ENCODE measurements around the gene RPGRIP1. TPM values are rescaled to one million over a fixed set of nuclear protein-coding genes. Genes with fewer than 3 reads are reported as not detected.

RPGRIP1 gene
- total RNA-seq = not detected in 2 replicates

DNA sequence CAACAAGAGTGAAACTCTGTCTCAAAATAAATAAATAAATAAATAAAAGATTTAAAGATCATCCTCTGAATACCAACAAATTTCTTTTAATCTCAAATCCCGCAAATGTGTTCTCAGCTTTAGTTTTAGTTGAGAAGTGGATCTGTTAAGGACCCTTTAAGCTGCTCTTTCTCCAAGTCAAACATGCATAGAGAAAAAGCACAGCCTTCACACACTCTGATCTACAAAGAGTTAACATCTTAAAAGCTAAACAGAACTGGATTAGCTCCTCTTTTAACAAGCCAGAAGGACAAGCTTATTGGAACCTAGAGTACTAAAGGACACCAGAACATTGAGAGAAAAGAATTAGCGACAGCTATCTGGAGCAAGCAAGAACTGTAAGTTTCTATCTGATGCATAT is at the start of gene RPGRIP1:
TSS of gene RPGRIP1 (plus strand) at position 301 of the 400 bp plus-strand sequence. CDS start 7,894 bp downstream, outside the sequence.
- peaks cover 3% of the 10 kb centered on the region for H3K27me3 Mint-ChIP-seq (ENCODE audit: low read depth)
- no peak within 1 kb of the TSS for H3K4me3 Mint-ChIP-seq (ENCODE audit: low read depth)
- H3K27ac Mint-ChIP-seq = no peak within 1 kb of the TSS
- intact Hi-C loops (cut with micrococcal nuclease) = no loop called here
- no peaks in the 10 kb centered on the region for H3K9me3 Mint-ChIP-seq
- H3K4me1 Mint-ChIP-seq (ENCODE audit: low read depth) = no peaks in the 10 kb centered on the region
- no peaks in the 10 kb centered on the region for H3K36me3 Mint-ChIP-seq (ENCODE audit: low read depth)
- no peak for DNase-seq (ENCODE audit: low spot score)

GRCh38 chr14:21231020-21231652 is 48.7 kb upstream of the RPGRIP1 start:
- Mint-ChIP-seq H3K36me3 (ENCODE audit: low read depth) (peaks cover 89% of the 10 kb centered on the region), H3K4me1 (ENCODE audit: low read depth) (peaks cover 74% of the 10 kb centered on the region), H3K27ac (peak overlapping the region; percentile 96), H3K4me3 (ENCODE audit: low read depth) (peak overlapping the region; percentile 54), H3K9me3 (no peaks in the 10 kb centered on the region), H3K27me3 (ENCODE audit: low read depth) (no peaks in the 10 kb centered on the region)
- DNase-seq (ENCODE audit: low spot score) = peak; percentile 12
- intact Hi-C loops (cut with micrococcal nuclease) = loop anchor here (2.0 kb wide), 1 partner anchor 16 kb away; no protein-coding TSS in a partner anchor

- H3K4me1 Mint-ChIP-seq (ENCODE audit: low read depth) = peaks cover 74% of the 10 kb centered on the region
- H3K27ac Mint-ChIP-seq = peak overlapping the region; percentile 14
- no peak overlapping the region for H3K4me3 Mint-ChIP-seq (ENCODE audit: low read depth)
- no peak for DNase-seq (ENCODE audit: low spot score)
- H3K36me3 Mint-ChIP-seq (ENCODE audit: low read depth) = peaks cover 88% of the 10 kb centered on the region
- H3K9me3 Mint-ChIP-seq = no peaks in the 10 kb centered on the region
- intact Hi-C loops (cut with micrococcal nuclease) = no loop called here
- H3K27me3 Mint-ChIP-seq (ENCODE audit: low read depth) = no peaks in the 10 kb centered on the region
These were observed 46.3 kb upstream of the RPGRIP1 start for GRCh38 chr14:21233457-21234076.

DNA sequence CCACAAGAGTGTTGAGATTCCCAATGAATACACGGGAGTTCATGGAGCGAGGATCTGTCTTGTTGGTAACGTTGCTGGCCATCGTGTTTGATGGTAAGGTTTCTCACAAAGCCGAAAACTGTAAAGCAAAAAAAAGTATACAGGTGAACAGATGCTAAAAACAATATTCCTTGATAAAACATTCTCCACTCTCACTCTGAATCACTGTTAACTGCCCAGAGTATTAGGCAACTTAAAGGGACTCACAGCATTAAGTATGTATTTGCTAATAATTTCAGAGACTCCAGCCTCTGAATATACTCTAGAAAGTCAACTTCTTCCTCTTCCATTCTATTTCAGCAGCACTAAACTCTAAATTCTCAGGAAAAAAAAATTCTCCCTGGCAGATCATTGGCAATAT is 45.8 kb upstream of the RPGRIP1 start:
- Mint-ChIP-seq H3K4me1 (ENCODE audit: low read depth) (peaks cover 74% of the 10 kb centered on the region), H3K36me3 (ENCODE audit: low read depth) (peaks cover 93% of the 10 kb centered on the region), H3K4me3 (ENCODE audit: low read depth) (no peak overlapping the region), H3K27ac (peak overlapping the region; percentile 2), H3K27me3 (ENCODE audit: low read depth) (no peaks in the 10 kb centered on the region), H3K9me3 (no peaks in the 10 kb centered on the region)
- DNase-seq (ENCODE audit: low spot score) = no peak
- intact Hi-C loops (cut with micrococcal nuclease) = no loop called here

GRCh38 chr14:21236948-21237797 is 42.7 kb upstream of the RPGRIP1 start:
- Mint-ChIP-seq H3K36me3 (ENCODE audit: low read depth) (peaks cover 86% of the 10 kb centered on the region), H3K4me1 (ENCODE audit: low read depth) (peaks cover 56% of the 10 kb centered on the region), H3K27ac (peak overlapping the region; percentile 28), H3K9me3 (no peaks in the 10 kb centered on the region), H3K27me3 (ENCODE audit: low read depth) (no peaks in the 10 kb centered on the region), H3K4me3 (ENCODE audit: low read depth) (no peak overlapping the region)
- no peak for DNase-seq (ENCODE audit: low spot score)
- intact Hi-C loops (cut with micrococcal nuclease) = no loop called here

- no peaks in the 10 kb centered on the region for H3K27me3 Mint-ChIP-seq (ENCODE audit: low read depth)
- H3K4me1 Mint-ChIP-seq (ENCODE audit: low read depth) = peaks cover 50% of the 10 kb centered on the region
- no peak for DNase-seq (ENCODE audit: low spot score)
- H3K27ac Mint-ChIP-seq = no peak overlapping the region
- no peaks in the 10 kb centered on the region for H3K9me3 Mint-ChIP-seq
- no peak overlapping the region for H3K4me3 Mint-ChIP-seq (ENCODE audit: low read depth)
- intact Hi-C loops (cut with micrococcal nuclease) = no loop called here
- H3K36me3 Mint-ChIP-seq (ENCODE audit: low read depth) = peaks cover 77% of the 10 kb centered on the region
These were observed 40.9 kb upstream of the RPGRIP1 start for GRCh38 chr14:21238823-21239518.

GRCh38 chr14:21240417-21240816 is 39.5 kb upstream of the RPGRIP1 start:
- no peaks in the 10 kb centered on the region for H3K9me3 Mint-ChIP-seq
- peaks cover 45% of the 10 kb centered on the region for H3K4me1 Mint-ChIP-seq (ENCODE audit: low read depth)
- intact Hi-C loops (cut with micrococcal nuclease) = loop anchor here (5.0 kb wide), 1 partner anchor 38 kb away; no protein-coding TSS in a partner anchor
- H3K27ac Mint-ChIP-seq = no peak overlapping the region
- H3K36me3 Mint-ChIP-seq (ENCODE audit: low read depth) = peaks cover 76% of the 10 kb centered on the region
- DNase-seq (ENCODE audit: low spot score) = no peak
- no peaks in the 10 kb centered on the region for H3K27me3 Mint-ChIP-seq (ENCODE audit: low read depth)
- H3K4me3 Mint-ChIP-seq (ENCODE audit: low read depth) = no peak overlapping the region

- Mint-ChIP-seq H3K9me3 (no peaks in the 10 kb centered on the region), H3K27me3 (ENCODE audit: low read depth) (no peaks in the 10 kb centered on the region), H3K4me3 (ENCODE audit: low read depth) (no peak overlapping the region), H3K27ac (no peak overlapping the region), H3K4me1 (ENCODE audit: low read depth) (peaks cover 40% of the 10 kb centered on the region), H3K36me3 (ENCODE audit: low read depth) (peaks cover 73% of the 10 kb centered on the region)
- DNase-seq (ENCODE audit: low spot score) = no peak
- intact Hi-C loops (cut with micrococcal nuclease) = loop anchor here (5.0 kb wide), 1 partner anchor 39 kb away; no protein-coding TSS in a partner anchor
These were observed 38.6 kb upstream of the RPGRIP1 start for GRCh38 chr14:21241218-21241819.

DNA sequence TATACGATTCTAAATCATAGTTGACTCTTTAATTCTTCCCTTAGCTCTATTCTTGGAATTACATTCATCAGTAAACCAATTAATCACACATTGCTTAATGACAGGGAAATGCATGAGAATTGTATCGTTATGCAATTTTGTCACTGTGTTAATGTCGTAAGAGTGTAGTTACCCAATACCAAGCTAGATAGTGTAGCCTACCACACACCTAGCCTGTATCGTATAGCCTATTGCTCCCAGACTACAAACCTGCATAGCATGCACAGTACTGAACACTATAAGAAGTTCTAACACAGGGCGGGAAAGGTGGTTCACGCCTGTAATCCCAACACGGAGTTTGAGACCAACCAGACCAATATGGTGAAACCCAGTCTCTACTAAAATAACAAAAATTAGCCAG is 35.3 kb upstream of the RPGRIP1 start:
- H3K4me3 Mint-ChIP-seq (ENCODE audit: low read depth) = no peak overlapping the region
- H3K4me1 Mint-ChIP-seq (ENCODE audit: low read depth) = peaks cover 38% of the 10 kb centered on the region
- H3K27me3 Mint-ChIP-seq (ENCODE audit: low read depth) = no peaks in the 10 kb centered on the region
- H3K36me3 Mint-ChIP-seq (ENCODE audit: low read depth) = peaks cover 75% of the 10 kb centered on the region
- H3K9me3 Mint-ChIP-seq = no peaks in the 10 kb centered on the region
- no peak for DNase-seq (ENCODE audit: low spot score)
- intact Hi-C loops (cut with micrococcal nuclease) = loop anchor here (5.0 kb wide), 1 partner anchor 42 kb away; no protein-coding TSS in a partner anchor
- peak overlapping the region; percentile 46 for H3K27ac Mint-ChIP-seq

DNA sequence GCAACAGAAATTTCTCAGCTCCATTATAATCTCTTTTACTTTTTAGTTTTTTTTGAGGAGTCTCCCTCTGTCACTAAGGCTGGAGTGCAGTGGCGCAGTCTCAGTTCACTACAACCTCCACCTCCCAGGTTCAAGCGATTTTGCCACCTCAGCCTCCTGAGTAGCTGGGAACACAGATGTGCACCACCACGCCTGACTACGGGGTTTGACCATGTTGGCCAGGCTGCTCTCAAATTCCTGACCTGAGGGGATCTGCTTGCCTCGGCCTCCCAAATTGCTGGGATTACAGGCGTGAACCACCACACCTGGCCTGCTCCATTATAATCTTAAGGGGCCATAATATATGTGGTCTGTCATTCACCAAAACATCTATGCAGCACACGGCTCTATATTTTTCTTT is 34.1 kb upstream of the RPGRIP1 start:
- Mint-ChIP-seq H3K27me3 (ENCODE audit: low read depth) (no peaks in the 10 kb centered on the region), H3K9me3 (no peaks in the 10 kb centered on the region), H3K36me3 (ENCODE audit: low read depth) (peaks cover 77% of the 10 kb centered on the region), H3K27ac (no peak overlapping the region), H3K4me1 (ENCODE audit: low read depth) (peaks cover 38% of the 10 kb centered on the region), H3K4me3 (ENCODE audit: low read depth) (no peak overlapping the region)
- DNase-seq (ENCODE audit: low spot score) = no peak
- intact Hi-C loops (cut with micrococcal nuclease) = no loop called here

DNA sequence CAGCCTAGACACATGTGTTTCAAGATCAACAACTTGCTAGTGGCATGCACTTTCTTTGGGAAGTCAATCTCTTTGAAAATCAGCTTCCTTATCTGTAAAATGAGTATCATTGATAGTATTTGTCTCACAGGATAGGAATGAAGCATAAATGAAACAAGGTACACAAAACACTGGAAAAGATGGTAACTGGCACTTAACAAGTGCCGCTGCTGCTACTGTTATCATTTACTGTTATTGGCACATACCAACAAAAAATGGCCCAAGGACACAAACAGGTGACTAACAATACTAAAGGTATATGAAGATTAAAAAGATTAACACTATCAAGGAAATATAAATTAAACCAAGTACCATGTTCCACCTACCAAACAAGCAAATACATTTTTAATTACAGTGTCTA is 31.5 kb upstream of the RPGRIP1 start:
- DNase-seq (ENCODE audit: low spot score) = no peak
- no peak overlapping the region for H3K27ac Mint-ChIP-seq
- H3K4me1 Mint-ChIP-seq (ENCODE audit: low read depth) = peaks cover 29% of the 10 kb centered on the region
- H3K36me3 Mint-ChIP-seq (ENCODE audit: low read depth) = peaks cover 83% of the 10 kb centered on the region
- H3K27me3 Mint-ChIP-seq (ENCODE audit: low read depth) = no peaks in the 10 kb centered on the region
- no peaks in the 10 kb centered on the region for H3K9me3 Mint-ChIP-seq
- intact Hi-C loops (cut with micrococcal nuclease) = loop anchor here (2.0 kb wide), 1 partner anchor 14 kb away; no protein-coding TSS in a partner anchor
- H3K4me3 Mint-ChIP-seq (ENCODE audit: low read depth) = no peak overlapping the region
